Measurements from ENCODE around the gene STMN3.
"Not testable (repeated sequence)": the region's sequence is repeated elsewhere in the genome, so short reads cannot be mapped to it uniquely, and the experiment has no call there.

Gene STMN3

GRCh38 chr20:63675681-63676368 lies 22.6 kb upstream of the STMN3 start:
- no peak for DNase-seq

- no peak for DNase-seq
Observed at GRCh38 chr20:63673951-63674350, 20.7 kb upstream of the STMN3 start.

GRCh38 chr20:63672666-63673065 lies 19.4 kb upstream of the STMN3 start:
- no peak for DNase-seq

- DNase-seq: not testable (repeated sequence)
Observed at GRCh38 chr20:63671695-63672094, 18.5 kb upstream of the STMN3 start.

- DNase-seq: no peak
Observed at GRCh38 chr20:63668351-63668750, 15.1 kb upstream of the STMN3 start.

- DNase-seq: no peak
Observed at GRCh38 chr20:63667858-63668257, 14.6 kb upstream of the STMN3 start.

- no peak for DNase-seq
Observed at GRCh38 chr20:63665708-63666107, 12.5 kb upstream of the STMN3 start.

GRCh38 chr20:63664861-63665594 lies 11.8 kb upstream of the STMN3 start:
- no peak for DNase-seq

GRCh38 chr20:63664143-63664851 lies 11.1 kb upstream of the STMN3 start:
- DNase-seq: no peak

GRCh38 chr20:63663332-63664066 lies 10.3 kb upstream of the STMN3 start:
- no peak for DNase-seq

GRCh38 chr20:63662813-63663189 lies 9.6 kb upstream of the STMN3 start:
- no peak for DNase-seq

GRCh38 chr20:63661959-63662812 lies 9.0 kb upstream of the STMN3 start:
- DNase-seq: no peak

GRCh38 chr20:63661108-63661507 lies 7.9 kb upstream of the STMN3 start:
- no peak for DNase-seq

- DNase-seq: no peak
Observed at GRCh38 chr20:63660622-63661021, 7.4 kb upstream of the STMN3 start.

- not testable (repeated sequence) for DNase-seq
Observed at GRCh38 chr20:63660174-63660573, 7.0 kb upstream of the STMN3 start.

- DNase-seq: no peak
Observed at GRCh38 chr20:63659370-63659769, 6.1 kb upstream of the STMN3 start.

- peak in 1 of 2 experiments; percentile 62 for DNase-seq
Observed at GRCh38 chr20:63658749-63659187, 5.5 kb upstream of the STMN3 start.

GRCh38 chr20:63657937-63658748 lies 4.9 kb upstream of the STMN3 start, which contains the start of gene RTEL1:
RTEL1 (plus strand) TSS chr20:63658312; CDS start chr20:63659403, 1,091 bp downstream.
- DNase-seq: peak; percentile 80 to 90

- DNase-seq: no peak
Observed at GRCh38 chr20:63657260-63657936, 4.2 kb upstream of the STMN3 start.

- DNase-seq: no peak
Observed at GRCh38 chr20:63656451-63656850, 3.2 kb upstream of the STMN3 start.
